Stimulated activated CD4-positive, alpha-beta T cell treated with anti-CD3 and anti-CD28 coated beads, Interleukin-12 subunit alpha, Interleukin-12 subunit beta, amount 100 ng/mL, for 48 hours (primary cell): ENCODE measurements around the gene NAPB.

ENCODE experiments used
- DNase-seq, 3 donors: peaks; one replicate each; pipeline ENCODE4 v3.0.0-alpha.2; 2020; ENCODE audit warnings: low read depth in 2 of 3, low spot score in 1 of 3

The NAPB gene

DNA sequence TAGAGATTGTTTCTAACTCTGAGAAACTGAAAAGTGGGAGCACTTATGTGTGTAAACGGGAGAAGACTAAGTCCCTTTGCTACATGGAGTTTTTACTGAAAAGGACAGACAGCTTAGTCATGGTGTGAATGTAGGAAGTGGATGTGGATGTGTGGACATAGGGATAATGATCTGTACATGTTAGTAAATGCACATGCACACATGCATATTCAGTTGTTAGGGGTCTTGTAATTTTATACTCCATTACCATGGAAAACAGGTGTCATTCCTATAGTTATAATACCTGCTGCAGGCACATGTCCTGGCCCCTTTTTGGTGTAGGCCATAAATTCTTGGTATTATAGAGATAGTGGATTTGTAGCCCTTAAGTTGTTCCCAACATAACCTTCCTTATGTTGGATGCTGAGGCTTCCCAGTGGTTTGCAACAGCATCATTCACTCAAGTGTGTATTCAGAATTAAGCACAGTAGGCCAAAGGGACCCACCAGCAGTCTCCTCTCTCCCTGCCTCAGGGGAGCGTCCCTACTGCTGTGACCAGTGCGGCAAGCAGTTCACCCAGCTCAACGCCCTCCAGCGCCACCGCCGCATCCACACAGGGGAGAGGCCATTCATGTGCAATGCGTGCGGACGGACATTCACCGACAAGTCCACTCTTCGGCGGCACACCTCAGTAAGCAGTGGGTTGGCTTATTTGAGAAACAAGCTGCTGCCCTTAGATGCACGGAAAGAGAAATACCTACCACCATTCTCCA is 52.0 kb downstream of the NAPB start:
- no peak for DNase-seq

DNA sequence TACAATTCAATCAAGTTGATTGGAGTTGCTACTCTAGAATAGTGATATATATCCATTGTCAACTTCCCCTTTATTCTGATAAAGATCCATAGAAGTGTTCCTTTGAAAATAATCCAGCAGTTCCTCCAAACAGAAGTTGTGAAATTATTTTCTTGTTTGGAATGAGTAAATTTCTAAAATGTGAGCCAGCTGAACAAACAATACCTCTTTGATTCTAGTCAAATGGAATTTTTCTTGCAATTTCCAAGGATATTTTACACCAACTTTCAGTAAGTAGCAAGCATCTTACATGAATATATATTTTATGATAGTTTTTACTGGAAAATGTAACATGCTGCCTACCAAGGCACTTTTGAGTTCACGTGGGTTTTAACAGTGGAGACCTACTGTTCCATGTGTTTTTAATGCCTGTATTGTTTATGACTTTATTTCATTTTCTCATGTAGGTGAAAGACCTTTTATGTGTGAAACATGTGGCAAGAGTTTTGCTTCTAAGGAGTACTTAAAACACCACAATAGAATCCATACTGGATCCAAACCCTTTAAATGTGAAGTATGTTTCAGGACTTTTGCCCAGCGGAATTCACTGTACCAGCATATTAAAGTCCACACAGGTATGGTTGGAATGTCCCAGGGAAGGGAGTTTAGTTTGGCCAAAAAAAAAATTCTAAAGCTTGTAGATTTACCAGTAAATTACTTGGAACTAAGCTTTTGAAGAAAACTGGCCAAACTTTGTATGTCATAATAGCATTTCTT is 52.8 kb downstream of the NAPB start:
- DNase-seq = no peak

DNA sequence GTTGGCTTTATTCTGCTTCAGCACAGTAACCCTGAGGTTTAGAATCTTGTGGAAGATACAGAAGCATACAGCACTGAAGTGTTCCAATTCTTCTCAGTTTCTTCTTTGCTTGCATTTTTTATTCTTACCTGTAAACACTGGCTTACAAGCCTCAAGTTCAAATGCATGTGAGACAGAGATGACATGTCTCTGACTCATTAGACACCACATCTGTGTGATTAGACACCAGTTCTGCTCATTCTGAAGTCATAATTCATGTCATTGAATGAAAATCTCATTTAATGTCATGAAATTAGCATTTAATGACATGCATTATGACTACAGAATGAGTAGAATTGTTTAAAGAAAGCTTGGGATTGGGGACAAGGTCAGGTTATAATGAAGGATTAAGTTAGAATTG is 53.5 kb downstream of the NAPB start:
- DNase-seq = no peak

DNA sequence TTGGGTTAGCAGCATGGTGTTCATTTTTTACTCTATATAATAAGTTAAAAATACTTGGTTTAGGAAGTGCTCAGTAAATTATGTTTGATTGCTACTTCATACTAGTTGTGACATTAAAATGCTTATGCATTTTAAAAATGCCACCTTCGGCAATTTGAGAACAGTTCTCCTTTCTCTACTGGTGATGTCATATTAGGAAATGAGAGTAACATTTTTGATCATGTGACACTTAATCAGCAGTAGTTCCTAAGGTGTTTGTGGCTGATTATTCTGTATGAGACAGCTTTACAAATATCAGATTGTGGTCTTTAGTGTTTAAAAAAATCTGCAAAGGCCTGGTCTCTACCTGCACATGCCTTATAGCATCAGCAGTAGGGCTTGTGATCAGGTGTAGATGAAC is 54.9 kb downstream of the NAPB start:
- DNase-seq = no peak

DNA sequence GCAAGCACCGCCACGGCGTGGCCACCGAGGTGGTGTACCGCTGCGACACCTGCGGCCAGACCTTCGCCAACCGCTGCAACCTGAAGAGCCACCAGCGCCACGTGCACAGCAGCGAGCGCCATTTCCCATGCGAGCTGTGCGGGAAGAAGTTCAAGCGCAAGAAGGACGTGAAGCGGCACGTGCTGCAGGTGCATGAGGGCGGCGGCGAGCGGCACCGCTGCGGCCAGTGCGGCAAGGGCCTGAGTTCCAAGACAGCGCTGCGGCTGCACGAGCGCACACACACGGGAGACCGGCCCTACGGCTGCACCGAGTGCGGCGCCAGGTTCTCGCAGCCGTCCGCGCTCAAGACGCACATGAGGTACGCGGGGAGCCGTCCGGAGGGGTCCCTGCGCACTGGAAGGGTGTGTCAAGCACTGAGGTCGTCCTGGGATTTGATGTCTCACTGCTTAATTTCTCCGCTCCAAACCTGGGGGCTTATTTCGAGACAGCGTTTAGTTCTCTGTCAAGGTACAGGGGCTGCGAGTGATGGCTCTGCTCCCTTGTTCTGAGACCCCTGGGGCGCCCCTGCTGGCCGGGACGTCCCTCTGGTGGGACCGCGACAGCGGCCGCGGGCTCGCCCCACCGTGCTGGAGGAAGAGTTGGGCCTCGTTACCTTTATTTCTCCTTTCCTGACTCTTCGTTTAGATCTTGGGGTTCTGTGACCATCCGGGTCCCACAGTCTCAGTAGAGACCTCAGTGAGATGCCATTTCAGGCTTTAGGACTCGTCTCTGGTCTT is 55.7 kb downstream of the NAPB start:
- no peak for DNase-seq

DNA sequence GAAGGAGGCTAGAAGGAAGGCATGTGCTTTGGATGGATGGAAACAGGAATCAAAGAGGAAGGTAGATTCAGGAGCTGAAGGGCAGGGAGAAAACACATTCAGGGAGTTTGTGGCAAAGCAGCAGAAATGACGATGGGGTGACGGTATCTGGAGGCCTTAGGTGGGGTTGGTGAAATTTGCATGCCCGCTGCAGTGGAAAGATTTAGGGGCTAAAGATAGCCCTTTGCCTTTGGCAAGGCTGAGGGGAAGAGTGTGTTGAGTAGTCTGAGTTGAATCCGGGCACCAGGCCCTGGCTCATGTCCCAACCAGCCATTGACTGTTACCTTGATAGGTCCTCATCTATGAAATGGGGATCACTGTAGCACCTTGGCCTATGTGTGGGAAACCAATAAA is 58.0 kb downstream of the NAPB start:
- DNase-seq = no peak

DNA sequence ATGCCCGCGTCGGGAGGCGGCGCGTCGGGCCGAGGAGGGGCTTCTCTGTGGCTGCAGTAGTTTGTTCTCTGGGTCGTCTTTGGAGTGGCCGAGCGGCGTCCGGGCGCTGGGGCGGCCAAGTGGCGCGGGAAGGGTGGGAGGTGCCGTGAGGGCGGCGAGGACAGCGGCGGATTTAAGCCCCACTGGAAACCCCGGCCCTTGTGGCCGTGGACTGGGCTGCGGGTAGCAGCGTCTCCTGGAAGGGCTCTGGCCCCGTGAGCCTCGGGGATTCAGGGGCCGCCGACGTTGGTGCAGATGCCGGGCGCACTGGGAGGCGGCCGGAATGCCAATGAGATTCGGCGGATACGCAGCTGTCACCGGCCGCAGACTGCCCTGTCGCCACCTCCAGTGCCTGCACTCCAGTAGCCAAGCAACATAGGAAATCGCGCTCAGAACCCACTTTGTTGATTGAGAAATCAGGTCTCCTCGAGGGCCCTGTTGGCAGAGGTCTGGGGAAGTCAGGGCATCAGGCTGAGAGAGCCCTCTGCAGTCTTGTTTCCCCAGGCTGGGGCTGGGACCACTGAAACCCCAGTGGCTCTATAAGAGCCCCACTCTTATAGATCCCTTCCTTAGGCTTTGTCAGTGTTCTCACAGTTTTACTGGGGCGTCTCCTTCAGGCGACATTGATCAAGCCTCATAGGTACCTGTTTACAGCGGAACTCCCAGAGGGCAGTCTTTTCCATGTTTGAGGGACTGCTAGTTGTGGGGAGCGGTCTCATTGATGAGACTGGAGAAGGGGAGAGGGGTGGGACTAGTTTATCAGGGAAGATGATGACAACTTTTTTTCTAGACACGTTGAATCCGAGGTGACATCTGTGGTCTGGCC is 58.7 kb downstream of the NAPB start:
- DNase-seq = no peak

DNA sequence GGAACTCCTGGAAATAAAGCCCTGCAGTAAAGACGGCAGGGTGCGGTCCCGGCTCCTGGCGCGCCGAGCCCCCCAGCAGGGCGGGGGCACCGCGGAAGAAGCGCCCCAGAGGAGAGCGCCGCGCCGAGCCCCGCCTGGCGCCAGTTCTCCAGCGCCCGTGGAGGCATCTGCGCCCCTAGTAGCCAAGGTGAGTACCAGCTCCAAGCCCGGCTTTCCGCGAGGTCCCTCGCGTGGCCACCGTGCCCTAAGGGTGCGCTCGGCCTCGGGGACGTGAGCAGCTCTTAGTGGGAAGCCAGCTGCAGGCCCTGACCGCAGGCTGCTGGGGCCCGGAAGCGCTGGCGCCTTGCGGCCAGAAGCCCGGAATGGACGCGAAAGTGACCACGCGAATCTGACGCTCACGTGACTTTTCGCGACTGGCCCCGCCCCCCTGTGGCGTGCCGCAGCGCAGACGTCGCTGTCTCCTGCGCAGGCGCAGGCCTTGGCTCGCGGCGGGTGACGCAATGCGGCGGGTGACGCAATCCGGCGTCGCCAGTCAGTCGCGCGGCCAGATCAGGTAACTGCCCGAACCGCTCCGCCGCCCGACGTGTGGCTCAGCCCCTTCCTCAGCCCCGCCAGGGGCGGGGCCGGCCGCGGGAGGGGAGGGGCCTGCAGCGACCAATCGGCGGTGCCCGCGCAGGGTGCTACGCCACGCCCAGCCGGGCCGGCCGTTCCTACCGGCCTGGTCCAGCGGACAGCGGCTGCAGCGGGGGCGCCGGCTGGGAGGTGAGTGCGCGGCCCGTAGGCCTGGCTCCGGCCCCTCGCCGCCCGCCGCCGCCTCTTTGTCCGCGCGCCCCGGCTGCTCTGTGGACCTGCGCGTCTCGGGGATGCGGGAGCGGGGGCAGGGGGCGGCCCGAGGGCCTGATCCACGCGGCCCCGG is 59.6 kb downstream of the NAPB start, which contains the start of gene GZF1:
GZF1 (plus strand) TSS at position 707 of the 916 bp plus-strand sequence. CDS start 2,202 bp downstream, outside the sequence.
- DNase-seq = peak; percentile 95 to 97 (median 96)

DNA sequence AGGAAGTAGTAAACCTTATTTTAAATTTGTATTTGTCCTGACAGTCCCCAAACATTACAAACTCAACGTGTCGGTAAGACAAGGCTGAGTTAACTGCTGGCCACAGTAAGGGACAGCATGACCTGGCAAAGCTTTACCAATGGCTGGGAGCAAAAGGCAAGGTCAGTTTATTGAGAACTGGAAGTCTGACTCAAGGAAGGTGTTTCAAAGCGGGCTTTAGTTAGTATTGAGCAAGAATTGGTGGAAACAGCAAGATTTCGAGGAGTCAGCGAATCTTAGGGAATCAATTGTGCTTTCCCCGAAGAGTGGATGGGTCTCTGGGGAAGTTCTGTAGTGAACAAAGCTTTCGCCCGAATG is 60.2 kb downstream of the NAPB start:
- DNase-seq = no peak

DNA sequence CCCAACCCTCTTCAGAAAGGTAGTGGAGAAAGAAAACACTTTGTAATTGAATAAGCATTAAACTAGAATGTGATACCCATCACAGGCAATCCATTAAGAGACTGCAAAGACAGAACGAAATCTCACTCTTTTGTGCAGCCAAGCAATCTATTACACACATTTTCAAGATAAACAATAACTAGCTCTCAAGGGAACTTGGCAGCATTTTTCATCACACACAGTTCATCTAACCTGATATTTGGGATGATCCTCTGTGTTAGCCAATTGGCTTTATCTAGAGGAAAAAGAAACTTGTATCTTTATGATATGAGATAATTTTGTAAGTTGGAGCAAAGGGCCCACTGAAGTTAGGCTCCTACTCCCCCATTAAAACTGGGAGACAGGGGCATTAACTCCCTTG is 60.8 kb downstream of the NAPB start:
- no peak for DNase-seq

DNA sequence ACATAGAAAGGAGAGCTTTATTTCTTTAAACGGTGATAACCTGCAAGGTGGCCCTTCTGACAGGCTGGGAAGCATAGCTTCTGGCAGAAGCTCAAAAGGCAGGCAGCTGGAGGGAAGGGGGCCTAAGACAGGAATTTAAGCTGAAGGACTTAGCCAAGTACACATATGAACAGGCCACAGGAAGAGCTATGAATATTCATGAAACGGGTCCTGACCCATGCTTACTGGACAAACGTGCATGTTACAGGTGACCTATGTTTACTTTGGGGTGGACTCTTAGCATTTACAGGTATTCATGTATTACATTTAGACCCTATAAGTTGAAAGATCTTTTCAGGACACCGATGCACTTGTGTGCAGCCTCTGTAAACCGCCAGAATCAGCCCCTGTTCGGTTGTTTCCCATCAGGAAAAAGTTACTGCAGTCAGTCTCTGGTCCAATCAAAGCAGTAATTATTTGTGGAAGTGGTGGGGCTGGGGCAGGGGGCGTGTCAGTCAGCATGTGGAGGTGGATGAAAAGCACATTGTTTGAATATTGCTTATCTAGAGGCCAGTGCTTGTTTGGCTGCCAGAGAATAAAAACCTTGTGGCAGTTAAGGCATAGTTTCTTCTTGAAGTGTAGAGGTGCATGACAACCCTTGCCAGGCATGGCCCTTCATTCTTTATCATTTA is 62.2 kb downstream of the NAPB start:
- no peak for DNase-seq

DNA sequence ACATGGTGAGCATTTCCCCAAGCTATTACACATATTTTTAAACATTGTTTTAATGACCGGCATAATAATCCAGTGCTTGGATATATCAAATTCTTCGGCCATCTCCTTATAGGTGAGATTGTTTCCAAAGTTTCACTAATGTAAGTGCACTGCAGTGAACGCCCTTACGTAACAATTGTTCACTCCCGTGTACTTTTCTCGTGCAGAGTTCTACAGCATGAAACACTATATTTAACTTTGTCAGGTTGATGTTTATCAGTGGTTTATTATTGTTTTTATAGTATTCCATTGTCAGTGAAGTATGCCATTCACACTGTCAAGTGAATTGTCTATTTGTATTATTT is 62.8 kb downstream of the NAPB start:
- DNase-seq = no peak

DNA sequence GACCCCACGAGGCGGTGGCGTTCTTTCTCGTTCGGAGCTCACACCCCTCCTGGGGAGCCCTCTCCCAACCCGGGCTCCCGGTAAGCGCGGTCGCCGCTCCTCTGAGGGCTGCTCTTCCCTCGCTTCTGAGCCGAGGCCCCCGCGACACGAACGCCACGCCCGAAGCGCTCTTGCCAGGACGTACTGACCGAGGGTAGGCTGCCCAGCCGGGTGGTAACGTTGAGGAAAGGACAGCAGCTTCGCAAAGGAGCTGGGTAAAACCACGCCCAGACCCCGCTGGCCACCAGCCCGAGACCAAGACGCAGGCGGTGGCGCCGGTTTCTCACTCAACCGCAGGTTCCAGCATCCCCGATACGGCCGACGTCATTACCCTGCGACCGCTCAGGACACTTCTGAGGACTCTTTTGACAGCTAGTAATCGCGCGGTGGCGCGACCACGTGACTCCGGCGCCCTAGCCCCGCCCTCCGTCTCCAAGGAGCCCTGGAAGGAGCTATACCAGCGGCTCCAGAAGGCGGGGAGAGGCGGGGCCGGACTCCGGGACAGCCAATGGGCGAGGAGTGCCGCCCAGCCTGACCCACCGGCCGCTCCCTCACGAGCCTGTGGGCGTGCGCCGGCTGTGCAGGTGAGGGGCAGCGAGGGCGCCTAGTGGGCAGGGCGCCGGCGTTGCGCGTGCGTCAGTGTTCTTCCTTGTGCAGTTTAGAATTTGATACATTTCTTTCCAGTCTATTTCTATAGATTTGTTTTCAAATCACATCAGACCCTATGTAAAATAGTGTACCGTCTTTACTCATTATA is 63.3 kb downstream of the NAPB start:
- peak; percentile 99 to 100 (median 99) for DNase-seq

DNA sequence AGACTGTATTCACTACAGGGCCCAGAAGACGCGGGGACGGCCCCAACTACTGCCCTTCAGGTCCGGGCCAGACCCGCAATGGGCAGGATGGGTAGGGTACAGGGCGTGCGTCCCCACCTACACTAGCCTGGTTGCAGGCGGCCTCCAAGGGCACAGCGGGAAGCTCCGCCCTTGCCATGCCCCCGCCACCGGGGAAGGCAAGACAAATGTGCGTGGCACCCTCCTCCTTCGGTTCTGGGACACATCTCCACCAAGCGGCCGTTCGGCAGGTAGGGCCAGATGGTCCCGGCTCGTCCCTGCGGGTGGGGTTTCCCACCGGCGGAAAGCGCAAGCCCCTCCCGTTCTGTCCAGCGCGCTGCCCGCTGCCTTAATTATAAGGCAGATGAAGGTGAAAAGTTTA is 65.1 kb downstream of the NAPB start:
- no peak for DNase-seq

DNA sequence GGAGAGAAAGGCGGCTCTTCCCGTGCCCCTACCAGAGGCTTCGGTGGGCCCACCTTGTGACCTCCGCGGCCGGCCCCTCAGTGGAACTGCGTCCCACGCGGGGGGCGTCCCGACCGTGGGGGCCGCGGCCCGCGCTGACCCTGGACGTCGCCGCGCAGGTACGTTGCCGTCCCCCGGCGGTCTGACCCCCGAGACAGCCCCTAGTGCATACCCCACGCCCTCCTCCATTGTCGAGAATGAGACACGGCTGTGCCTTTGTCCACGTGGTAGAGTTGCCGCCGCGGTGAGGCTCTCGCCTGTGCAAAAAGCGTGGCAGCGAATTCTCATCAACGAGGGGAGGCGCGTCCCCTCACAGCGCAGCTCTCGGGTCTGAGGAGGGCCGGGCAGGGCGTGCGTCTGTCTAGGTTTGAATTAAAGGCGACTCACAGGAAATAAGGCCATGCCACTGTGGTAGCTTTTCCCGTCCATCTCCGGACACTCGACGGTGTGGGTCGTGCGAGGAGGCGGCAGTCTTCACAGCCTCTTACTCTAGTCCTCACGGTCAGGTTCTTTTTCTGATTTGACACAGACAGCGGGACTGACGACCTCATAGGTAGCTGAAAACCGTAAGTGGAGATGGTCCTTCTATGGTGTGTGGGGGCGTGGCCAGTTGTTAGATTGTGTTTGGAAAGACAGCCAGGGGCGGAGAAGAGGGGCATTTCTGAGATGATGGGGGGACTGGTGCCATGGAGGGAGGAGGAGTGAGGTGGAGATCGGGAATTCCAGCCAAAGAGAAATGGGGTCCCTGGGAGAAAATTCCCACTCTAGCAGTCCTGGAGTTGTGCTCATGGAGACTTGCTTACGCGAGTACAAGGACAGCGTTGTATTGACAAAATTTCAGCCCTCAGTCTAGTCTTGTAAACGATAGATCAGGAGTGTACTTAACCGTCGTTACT is 70.1 kb downstream of the NAPB start:
- peak; percentile 34 to 44 (median 36) for DNase-seq

DNA sequence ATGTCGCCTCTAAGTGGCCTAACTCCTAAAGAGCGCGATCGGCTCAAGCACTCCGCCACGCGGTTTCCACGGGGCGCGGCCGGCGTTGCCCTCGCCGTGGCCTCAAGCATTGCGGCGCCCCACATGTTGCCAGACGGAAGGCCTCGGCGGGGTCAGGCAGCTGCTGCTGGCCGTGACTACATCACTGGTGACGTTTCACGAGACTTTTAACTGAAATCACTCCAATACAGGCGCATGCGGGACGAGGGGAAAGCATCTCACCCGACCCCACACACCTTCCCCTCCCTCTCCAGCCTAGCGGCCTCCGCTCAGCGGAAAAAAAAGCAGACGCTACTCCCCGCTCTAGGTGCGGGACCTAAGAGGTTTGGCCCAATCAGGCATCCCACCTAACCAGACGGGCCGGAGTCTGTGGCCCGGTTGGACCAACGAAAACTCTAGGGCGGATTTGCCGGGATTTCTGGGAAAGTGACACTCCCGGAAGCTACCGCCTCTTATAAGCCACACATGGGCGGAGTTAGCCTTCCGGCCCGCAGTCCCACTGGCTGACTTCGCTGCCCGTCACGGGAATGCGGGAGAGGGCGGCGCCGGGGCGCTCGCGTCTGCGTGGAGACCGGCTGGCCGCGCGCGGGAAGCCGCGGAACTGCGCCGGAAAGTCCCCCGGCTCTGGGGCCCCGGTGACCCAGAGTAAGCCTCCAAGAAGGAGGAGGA is 70.9 kb downstream of the NAPB start, which contains the start of gene NXT1:
NXT1 (plus strand) TSS at position 596 of the 708 bp plus-strand sequence. CDS start 3,251 bp downstream, outside the sequence.
- peak; percentile 92 to 97 (median 95) for DNase-seq
